Eye (tissue), 1 donor: ENCODE results near the gene FITM2.
A peak's percentile ranks its signal among the peaks of the same experiment; 100 is the strongest.
"Not testable (repeated sequence)": the region's sequence is repeated elsewhere in the genome, so short reads cannot be mapped to it uniquely, and the experiment has no call there.

Experiments used
- DNase-seq: peaks from one replicate; pipeline ENCODE4 v3.0.0-alpha.2; 2015

Gene FITM2

GRCh38 chr20:44328428-44328827 is 17.4 kb upstream of the FITM2 start:
- DNase-seq = no peak

GRCh38 chr20:44327748-44328147 is 16.7 kb upstream of the FITM2 start:
- DNase-seq = not testable (repeated sequence)

- peak; percentile 22 for DNase-seq
Measured at GRCh38 chr20:44326391-44327159, 15.6 kb upstream of the FITM2 start.

GRCh38 chr20:44324343-44324742 is 13.3 kb upstream of the FITM2 start:
- peak; percentile 32 for DNase-seq

DNA sequence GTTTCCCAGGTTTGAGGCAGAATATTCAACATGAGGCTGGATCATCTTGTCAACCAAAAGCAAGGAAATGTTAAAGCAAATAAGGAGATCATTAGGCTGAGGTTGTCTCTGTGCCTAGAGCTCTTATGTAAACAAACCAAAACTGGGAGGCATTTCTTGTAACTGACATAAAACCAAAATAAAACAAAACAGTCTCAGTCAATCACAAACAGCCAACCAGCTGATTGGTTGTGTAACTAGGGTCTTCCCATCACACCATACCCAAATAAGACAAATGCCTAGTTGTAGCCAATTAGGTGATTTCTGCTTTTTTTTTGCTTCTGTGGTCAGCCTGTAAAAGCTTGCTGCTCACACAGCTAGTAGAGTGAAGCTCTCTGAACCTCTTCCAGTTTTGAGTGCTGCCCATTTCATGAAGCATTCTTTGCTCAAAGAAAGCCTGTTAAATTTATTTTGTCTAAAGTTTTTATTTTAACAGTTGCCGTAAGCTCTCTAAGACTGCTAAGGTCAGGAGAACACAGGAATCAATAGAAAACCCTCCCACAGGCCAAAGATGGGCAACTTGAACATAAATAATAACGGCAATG is 8.9 kb upstream of the FITM2 start:
- DNase-seq = no peak

DNA sequence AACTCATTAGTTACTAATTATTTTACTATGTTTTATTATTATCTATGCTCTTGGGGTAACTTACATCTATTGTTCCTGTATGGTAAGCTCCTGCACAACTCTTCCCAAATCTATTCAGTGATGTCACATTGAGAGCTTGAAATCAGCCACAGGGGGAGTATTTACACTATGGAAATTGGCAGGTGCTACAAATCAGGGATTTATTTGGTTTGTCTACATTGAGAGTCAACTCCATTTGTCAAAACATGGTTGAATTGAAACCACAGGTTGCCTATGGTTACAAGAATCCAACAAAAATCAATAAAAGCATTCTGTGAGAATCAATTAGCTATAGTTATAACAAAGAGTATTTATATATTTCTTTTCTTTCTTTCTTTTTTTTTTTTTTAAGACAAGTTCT is 3.9 kb upstream of the FITM2 start:
- no peak for DNase-seq

DNA sequence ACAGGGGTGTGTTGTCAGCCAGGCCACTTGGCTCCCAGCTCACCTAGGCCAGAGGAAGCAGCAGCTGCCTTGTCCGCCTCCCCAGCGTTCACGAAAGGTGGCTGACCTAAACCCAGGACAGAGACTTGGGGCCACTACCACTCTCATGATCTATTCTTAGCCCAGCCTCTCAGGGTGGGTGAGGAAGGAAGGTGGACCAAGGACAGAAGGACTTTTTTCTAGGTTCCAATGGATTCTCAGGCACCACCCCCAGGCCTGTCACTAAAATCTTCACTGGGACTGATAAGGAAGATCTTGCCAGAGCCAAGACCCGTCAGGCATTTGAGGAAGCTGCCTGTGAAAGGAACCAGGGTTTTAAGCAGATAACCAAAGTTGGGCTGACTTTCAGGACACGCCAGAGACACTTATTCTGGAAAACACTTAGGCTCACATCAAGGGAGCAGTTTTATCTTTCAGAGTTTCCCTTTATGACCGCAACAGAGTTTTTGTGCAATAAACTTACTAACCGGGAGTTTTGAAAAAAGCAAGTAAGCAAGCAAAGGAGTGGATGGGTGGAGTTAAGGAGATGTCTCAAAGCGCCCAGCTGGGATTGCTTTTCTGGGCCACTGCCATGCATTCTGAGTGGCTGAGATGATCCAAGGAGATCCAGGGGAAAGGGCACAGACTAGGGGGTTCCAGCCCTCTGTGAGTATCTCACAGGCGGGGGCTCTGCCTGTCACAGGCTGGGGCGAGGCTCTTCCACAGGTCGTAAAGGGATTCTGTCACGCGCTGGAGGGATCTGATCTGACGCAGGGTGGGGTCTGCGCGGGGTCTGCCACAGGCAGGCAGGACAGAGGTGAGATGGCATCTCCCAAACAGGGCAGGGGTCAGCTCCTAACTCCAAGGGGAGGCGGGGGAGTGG is 989 bp downstream of the FITM2 start:
- DNase-seq = peak; percentile 22

GRCh38 chr20:44306927-44307326 is 4.1 kb downstream of the FITM2 start:
- DNase-seq = no peak

GRCh38 chr20:44304383-44304782 is 6.6 kb downstream of the FITM2 start:
- no peak for DNase-seq

GRCh38 chr20:44302736-44303135 is 8.3 kb downstream of the FITM2 start:
- no peak for DNase-seq

- no peak for DNase-seq
Measured at GRCh38 chr20:44302026-44302669, 8.9 kb downstream of the FITM2 start.

DNA sequence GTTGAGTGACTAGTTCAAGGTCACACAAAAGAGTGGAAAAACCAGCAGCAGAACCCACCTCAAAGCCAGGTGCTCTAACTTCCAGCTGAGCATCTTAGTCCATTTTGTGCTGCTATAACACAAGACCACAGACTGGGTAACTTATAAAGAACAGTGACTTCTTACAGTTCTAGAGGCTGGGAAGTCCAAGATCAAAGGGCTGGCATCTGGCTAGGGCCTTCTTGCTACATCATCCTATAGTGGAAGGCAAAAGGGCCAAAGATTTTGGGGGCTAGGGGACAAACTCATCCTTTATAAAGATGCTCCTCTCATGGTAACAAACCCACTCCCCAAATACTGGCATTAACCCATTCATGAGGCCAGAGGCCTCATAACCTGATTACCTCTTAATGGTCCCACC is 9.7 kb downstream of the FITM2 start:
- no peak for DNase-seq

GRCh38 chr20:44299011-44299535 is 11.9 kb downstream of the FITM2 start:
- DNase-seq = not testable (repeated sequence)

DNA sequence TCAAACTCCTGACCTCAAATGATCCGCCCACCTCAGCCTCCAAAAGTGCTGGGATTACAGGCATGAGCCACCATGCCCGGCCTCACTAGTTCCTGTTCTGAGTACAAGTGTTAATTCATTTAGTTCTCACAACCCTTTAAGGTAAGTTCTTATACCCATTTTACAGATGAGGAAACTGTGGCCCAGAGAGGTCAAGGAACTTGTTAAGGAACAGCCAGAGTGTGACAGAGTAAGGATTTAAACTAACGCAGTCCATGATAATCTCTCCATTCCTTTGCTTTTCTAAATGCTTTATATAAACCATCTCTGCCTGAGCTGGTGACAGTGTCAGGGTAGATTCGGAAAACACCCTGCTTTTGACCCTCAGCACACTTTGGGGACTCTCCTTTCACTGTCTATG is 13.3 kb downstream of the FITM2 start:
- DNase-seq = no peak

DNA sequence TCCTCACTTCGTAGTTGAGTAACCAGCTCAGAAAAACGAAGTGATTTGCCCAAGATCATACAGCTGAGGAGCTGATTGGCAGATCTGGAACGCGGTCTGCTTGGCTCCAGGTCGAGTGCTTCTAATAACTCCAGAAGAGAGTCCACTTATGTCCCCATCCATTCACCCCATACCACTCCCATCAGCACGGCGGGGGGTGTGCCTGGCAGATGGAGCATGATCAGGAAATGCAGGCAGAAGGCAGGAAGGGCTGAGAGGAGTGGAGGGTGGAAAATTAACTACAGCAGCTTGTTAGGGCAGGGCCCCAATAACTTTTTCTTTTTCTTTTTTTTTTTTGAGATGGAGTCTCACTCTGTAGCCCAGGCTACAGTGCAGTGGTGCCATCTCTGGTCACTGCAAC is 15.0 kb downstream of the FITM2 start:
- DNase-seq = peak; percentile 42

- DNase-seq = no peak
Measured at GRCh38 chr20:44291754-44292153, 19.2 kb downstream of the FITM2 start.

- no peak for DNase-seq
Measured at GRCh38 chr20:44288252-44288651, 22.8 kb downstream of the FITM2 start.

DNA sequence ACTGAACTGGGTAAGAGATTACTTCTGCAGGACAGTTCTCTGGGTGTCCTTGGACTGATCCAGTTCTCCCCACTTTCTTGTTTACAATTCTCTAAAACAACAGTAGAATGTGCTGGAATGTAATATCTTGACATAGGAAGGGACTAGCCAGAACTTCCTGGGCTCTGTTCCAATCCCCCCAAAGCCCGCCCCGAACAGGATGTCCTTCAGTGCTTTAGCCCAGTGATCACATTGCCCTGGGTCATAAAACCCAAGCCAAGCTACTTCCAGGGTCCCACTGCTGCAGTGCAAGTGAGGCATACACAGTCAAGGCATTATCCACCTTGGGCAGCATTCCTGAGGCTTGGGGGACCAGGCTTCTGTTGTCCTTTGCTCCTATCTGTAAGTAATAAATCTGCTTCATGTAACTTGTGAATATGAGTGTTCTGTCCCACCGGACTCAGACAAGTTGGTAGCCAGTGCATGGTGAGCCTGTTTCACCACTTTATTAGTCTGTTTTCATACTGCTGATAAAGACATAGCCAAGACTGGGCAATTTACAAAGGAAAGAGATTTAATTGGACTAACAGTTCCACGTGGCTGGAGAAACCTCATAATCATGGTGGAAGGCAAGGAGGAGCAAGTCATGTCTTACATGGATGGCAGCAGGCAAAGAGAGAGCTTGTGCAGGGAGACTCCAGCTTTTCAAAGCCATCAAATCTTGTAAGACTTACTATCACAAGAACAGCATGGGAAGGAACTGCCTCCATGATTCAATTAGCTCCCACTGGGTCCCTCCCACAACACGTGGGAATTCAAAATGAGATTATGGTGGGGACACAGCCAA is 23.5 kb downstream of the FITM2 start:
- no peak for DNase-seq

GRCh38 chr20:44284032-44284431 is 27.0 kb downstream of the FITM2 start:
- no peak for DNase-seq

DNA sequence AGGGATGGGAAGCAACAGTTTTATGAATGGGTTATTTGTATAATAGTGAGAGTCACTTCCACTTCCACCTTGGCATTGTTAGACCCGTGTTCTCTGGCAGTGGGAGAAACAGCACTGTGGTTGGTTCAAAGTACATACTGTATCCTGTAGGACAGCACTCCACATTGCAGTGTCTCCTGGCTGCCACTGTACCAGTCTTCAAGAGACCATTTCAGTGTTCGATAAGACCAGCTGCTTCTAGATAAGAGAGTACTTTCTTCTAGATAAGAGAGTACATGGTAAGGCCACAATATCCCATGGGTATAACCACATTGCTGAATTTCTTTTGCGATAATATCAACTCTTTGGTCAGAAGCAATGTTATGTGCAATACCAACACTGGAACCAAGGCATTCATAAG is 28.8 kb downstream of the FITM2 start:
- DNase-seq = no peak

DNA sequence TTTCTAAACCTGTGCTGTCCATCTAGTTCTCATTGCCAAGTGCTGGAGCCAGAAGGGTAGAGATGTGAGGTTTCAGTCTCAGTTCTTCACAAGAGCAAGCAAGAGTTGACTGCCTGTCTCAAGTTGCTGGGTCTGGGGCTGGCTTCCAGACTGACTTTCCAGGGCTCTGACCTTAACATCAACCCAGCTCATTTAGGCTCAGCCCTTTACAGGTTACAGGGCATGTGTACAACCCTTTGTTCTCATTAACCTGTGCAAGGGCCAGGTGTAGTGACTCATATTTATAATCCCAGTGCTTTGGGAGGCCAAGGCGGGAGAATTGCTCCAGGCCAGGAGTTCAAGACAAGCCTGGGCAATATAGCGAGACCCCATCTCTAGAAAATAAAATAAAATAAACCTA is 30.6 kb downstream of the FITM2 start:
- no peak for DNase-seq

- DNase-seq = no peak
Measured at GRCh38 chr20:44279228-44279627, 31.8 kb downstream of the FITM2 start.
